Endometrial microvascular endothelial cells (primary cell): Measurements from ENCODE around the gene CPLX1. TPM values are rescaled to one million over a fixed set of nuclear protein-coding genes. Genes with fewer than 3 reads are reported as not detected.

Experiments used
- in situ Hi-C: cut with HindIII; loops from 2 replicates; pipeline ENCODE4 v1.10.0; 2017; ENCODE audit warnings: low sequenced_read_pairs, low pct_unique_long_range_greater_than_20kb; ENCODE audit errors: inconsistent ontology term
- total RNA-seq: library from RNA; depleted of rRNA; stranded (reverse); fragments of >200 nt; gene quantifications from one replicate; pipeline ENCODE4 v1.2.3, GENCODE V29; 2015; ENCODE audit errors: inconsistent ontology term

CPLX1 gene
- total RNA-seq, 1 donor from 2014 or later, result not detected

- in situ Hi-C loops, result no loop called here
Measured at GRCh38 chr4:857461-857860, 31.5 kb upstream of the CPLX1 start.

GRCh38 chr4:856225-856901, 30.4 kb upstream of the CPLX1 start:
- in situ Hi-C loops, result no loop called here

DNA sequence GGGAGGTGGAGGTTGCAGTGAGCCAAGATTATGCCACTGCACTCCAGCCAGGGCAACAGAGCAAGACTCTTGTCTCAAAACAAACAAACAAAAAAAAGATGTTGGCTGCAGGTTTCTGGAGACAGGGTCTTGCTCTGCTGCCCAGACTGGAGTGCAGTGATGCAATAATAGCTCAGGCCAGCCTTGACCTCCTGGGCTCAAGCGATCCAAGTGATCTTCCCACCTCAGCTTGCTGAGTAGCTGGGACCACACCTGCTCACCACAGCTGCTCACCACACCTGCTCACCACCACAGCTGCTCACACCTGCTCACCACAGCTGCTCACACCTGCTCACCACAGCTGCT, 29.9 kb upstream of the CPLX1 start:
- in situ Hi-C loops, result no loop called here

GRCh38 chr4:854356-854755, 28.4 kb upstream of the CPLX1 start:
- in situ Hi-C loops, result no loop called here

DNA sequence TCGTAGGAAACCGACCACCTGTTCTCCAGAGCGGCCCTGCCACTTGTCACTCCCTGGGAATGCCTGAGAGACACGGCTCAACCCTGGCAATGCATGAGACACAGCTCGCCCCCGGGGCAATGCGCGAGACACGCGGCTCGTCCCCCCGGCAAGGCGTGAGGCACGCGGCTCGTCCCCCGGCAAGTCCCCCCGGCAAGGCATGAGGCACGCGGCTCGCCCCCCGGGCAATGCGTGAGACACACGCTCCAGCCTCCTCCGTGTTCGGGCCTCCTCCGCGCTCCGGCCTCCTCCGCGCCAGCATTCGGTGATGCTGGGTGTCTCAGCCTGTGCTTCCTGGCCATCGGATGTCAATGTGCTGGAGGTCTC, 27.5 kb upstream of the CPLX1 start:
- in situ Hi-C loops, result no loop called here

DNA sequence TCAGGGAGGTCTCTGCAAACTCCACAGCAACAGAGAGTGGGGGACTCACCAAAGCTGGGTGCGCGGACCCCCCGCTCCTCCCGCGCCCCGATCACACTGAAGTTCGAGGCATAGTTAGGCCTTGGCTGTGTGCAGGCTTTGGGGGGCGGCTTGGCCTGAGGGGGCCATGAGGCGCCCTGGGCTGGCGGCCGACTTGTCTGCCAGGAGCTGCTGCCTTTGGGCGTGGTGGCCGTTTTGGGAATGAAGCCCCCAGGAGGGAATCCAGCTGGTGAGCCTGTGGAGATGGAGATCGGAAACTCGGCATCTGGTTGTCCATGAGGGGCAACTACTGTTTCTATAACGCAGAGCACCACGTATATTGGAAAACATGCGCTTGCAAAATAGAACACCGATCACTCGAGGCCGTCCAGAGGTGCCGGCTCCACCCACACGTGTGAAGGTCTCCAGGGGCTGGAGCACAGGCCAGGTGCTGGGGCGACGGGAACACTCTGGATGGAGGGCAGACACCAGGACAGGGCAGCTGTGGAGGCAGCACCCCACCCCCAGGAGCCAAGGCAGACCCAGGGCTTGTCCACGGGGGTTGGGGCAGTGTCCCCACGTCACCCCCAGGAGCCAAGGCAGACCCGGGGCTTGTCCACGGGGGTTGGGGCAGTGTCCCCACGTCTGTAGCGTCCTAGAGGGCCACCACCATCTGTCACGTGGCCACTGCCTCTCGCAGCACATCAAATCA, 25.9 kb upstream of the CPLX1 start:
- in situ Hi-C loops, result no loop called here

- in situ Hi-C loops, result no loop called here
Measured at GRCh38 chr4:850323-850945, 24.5 kb upstream of the CPLX1 start.

DNA sequence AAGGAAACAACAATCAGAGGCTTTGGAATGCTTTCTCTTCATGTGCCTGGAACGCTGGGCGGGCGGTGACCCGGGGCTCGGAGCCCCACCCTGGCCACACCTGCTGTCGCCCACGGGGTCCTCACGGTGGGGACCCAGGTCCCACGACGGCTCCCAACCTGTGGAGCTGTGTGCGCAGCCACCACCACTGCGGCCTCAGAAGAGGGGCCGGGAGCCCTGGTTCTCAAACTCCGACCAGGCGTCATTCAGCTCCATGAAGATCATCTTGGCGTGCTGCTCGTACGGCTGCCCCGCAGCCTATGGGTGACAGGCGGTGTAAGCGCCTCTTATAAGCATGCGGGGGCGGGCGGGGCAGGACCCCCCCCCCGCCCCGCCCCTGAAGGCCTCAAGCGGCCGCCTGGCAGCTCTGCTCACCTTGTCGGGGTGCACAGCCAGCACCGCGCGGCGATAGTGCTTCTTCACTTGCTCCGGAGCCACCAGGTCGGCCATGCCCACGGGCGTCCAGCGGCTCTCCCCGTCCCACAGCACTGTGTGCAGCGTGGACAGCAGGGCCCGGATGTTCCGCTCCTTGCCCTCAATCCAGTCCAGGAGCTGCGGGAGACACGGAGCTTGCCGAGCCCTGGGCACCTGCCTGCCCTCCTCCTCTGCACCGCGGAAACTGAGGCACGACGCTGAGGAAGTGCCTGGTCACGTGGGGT, 23.7 kb upstream of the CPLX1 start:
- in situ Hi-C loops, result no loop called here

DNA sequence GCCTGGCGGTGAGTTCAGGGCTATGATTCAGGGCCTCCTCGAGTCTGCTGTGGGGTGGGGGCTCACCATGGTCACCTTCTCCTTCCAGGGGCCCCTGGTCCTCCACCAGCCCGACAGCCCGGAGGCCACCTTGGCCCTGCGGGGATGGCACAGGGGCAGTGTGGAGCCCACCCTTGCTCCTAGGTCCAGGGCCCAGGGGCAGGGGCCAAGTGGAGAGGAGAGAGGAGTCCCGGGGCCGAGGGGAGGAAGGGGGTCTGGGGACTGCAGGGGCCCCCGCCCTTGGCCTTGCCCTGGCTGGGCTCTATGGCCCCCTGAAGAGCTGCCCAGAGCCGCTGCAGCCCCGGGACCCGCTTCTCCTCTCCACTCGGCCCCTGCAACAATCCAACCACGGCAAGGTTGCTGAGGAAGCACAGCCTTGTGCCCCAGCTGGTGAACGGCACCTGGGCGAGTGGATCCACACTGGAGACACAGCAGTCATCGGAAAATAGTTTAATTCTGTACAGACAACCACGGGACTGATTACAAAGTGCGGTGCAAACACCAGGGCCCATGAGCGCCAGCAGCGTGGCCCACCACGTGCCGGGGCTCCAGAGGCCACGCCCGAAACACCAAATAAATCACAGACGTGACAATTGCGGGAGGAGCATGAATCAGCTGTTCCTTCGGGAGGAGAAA, 23.0 kb upstream of the CPLX1 start:
- in situ Hi-C loops, result no loop called here

- in situ Hi-C loops, result no loop called here
Measured at GRCh38 chr4:848307-848691, 22.4 kb upstream of the CPLX1 start.

DNA sequence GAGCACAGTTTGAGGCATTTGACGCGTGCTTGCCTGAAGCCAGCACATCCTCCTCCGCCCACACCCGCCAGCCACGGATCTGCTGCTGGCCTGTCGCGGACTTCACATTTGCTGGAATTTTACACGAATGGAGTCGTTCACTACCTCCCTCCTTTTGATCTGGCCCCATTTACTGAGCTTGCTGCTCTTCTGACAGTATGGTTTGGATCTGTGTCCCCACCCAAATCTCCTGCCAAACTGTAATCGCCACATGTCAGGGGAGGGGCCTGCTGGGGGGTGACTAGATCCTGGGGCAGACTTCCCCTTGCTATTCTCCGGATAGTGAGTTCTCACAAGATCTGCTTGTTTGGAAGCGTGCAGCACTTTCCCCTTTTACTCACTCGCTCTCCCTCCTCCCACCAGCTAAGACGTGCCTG, 19.9 kb upstream of the CPLX1 start:
- in situ Hi-C loops, result no loop called here

- in situ Hi-C loops, result no loop called here
Measured at GRCh38 chr4:845233-845835, 19.4 kb upstream of the CPLX1 start.

DNA sequence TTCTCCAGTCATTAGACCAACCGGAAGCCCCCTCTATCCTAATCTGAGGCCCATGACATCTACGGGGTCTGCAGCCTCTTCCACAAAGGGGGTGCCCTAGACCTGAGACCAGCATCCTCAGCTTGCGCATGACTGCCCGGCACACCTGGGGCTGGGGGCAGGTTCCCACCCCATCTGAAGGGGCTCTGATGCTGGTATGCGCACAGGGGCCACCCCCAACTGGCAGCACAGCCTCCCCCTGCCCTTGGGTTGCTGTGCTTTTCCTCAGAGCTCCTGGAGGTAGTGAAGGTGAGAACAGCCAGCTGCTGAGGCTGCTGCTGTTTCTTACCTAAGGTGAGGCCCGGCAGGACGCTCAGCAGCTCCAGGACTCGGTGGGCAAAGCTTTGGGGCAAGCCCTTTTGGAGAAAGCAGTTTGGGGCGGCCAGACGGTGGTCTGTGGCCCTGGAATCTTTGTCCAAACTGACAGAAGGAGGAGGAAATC, 18.9 kb upstream of the CPLX1 start:
- in situ Hi-C loops, result no loop called here

- in situ Hi-C loops, result no loop called here
Measured at GRCh38 chr4:839675-840443, 13.9 kb upstream of the CPLX1 start.

GRCh38 chr4:837772-838171, 11.8 kb upstream of the CPLX1 start:
- in situ Hi-C loops, result no loop called here

DNA sequence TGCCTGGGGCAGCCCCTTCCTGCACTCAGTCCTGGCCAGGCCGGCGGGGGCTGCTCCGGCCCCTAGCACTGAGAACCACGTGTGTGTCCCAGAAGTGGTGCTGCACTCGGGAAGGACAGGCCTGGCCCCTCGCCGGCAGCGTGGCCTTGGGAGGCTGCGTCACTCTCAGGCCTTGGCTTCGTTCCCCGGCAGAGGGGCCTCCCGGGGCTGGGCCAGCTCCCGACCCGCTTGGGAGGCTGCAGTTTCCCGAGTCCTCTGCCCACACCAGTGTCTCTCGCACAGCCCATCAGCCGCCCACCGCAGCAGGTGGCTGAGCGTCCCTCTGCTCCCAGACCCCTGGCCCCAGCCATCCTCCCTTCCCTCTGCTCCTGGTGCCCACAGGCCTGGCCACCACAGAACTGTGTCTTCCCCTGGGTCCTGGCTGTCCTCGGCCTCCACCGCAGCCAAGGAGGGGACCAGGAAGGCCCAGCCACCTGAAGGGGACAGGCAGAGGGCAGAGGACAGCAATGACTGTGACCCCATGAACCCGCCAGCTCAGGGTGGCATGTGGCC, 10.9 kb upstream of the CPLX1 start:
- in situ Hi-C loops, result no loop called here

DNA sequence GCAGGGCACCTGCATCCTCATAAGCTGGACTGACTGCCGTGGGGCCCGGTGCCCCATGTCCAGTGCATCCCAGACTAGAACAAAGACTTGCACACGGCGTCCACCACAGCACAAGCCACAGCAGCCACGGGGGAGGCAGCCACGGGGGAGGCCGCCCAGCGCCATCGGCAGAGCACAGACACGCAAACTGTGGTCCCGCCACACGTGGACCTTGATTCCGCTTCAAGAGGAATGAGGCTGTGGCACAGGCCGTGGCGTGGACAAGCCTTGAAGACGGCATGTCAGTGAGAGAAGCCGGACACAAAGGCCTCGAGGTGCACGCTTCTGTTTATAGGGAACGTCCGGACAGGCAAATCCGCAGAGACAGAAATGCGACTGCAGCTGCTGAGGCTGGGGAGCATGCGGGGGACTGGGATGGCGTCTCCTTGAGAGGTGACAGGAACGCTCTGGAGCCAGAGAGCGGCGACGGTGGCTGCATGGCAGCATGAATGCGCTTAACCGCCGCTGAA, 10.1 kb upstream of the CPLX1 start:
- in situ Hi-C loops, result no loop called here
